Measurements from ENCODE around the gene COLQ.

COLQ gene

GRCh38 chr3:15520804-15521572, 518 bp downstream of the COLQ start:
- Histone ChIP-seq H3K27ac (ENCODE audit: low read depth, low read length) (no peak overlapping the region), H3K4me1 (ENCODE audit: control insufficient read depth, insufficient read depth, low read length) (peaks cover 12% of the 10 kb centered on the region; the same call in 1 of the 2 replicates), H3K9ac (ENCODE audit: low read depth, low read length) (no peak overlapping the region), H3K9me3 (ENCODE audit: control insufficient read depth, insufficient read depth, low read length) (no peaks in the 10 kb centered on the region), H3K27me3 (ENCODE audit: control insufficient read depth, insufficient read depth, low read length) (peaks cover 16% of the 10 kb centered on the region; the same call in 1 of the 2 replicates), H3K36me3 (ENCODE audit: control insufficient read depth, insufficient read depth, low read length) (no peaks in the 10 kb centered on the region), H3K4me3 (ENCODE audit: low read depth, low read length) (no peak overlapping the region)

GRCh38 chr3:15520185-15520584, 1.3 kb downstream of the COLQ start:
- Histone ChIP-seq H3K27me3 (ENCODE audit: control insufficient read depth, insufficient read depth, low read length) (peaks cover 16% of the 10 kb centered on the region; the same call in 1 of the 2 replicates), H3K9ac (ENCODE audit: low read depth, low read length) (no peak overlapping the region), H3K4me3 (ENCODE audit: low read depth, low read length) (no peak overlapping the region), H3K4me1 (ENCODE audit: control insufficient read depth, insufficient read depth, low read length) (peaks cover 12% of the 10 kb centered on the region; the same call in 1 of the 2 replicates), H3K36me3 (ENCODE audit: control insufficient read depth, insufficient read depth, low read length) (no peaks in the 10 kb centered on the region), H3K27ac (ENCODE audit: low read depth, low read length) (no peak overlapping the region), H3K9me3 (ENCODE audit: control insufficient read depth, insufficient read depth, low read length) (no peaks in the 10 kb centered on the region)

- Histone ChIP-seq H3K9me3 (ENCODE audit: control insufficient read depth, insufficient read depth, low read length) (no peaks in the 10 kb centered on the region), H3K4me3 (ENCODE audit: low read depth, low read length) (no peak overlapping the region), H3K4me1 (ENCODE audit: control insufficient read depth, insufficient read depth, low read length) (peaks cover 12% of the 10 kb centered on the region; the same call in 1 of the 2 replicates), H3K27ac (ENCODE audit: low read depth, low read length) (no peak overlapping the region), H3K36me3 (ENCODE audit: control insufficient read depth, insufficient read depth, low read length) (no peaks in the 10 kb centered on the region), H3K9ac (ENCODE audit: low read depth, low read length) (no peak overlapping the region), H3K27me3 (ENCODE audit: control insufficient read depth, insufficient read depth, low read length) (peaks cover 16% of the 10 kb centered on the region; the same call in 1 of the 2 replicates)
Measured at GRCh38 chr3:15519096-15519495, 2.4 kb downstream of the COLQ start.

GRCh38 chr3:15514663-15515340, 6.7 kb downstream of the COLQ start:
- Histone ChIP-seq H3K27ac (ENCODE audit: low read depth, low read length) (no peak overlapping the region), H3K36me3 (ENCODE audit: control insufficient read depth, insufficient read depth, low read length) (no peaks in the 10 kb centered on the region), H3K4me3 (ENCODE audit: low read depth, low read length) (no peak overlapping the region), H3K9me3 (ENCODE audit: control insufficient read depth, insufficient read depth, low read length) (no peaks in the 10 kb centered on the region), H3K9ac (ENCODE audit: low read depth, low read length) (no peak overlapping the region), H3K27me3 (ENCODE audit: control insufficient read depth, insufficient read depth, low read length) (no peaks in the 10 kb centered on the region), H3K4me1 (ENCODE audit: control insufficient read depth, insufficient read depth, low read length) (no peaks in the 10 kb centered on the region)

GRCh38 chr3:15513810-15514662, 7.5 kb downstream of the COLQ start:
- Histone ChIP-seq H3K4me1 (ENCODE audit: control insufficient read depth, insufficient read depth, low read length) (no peaks in the 10 kb centered on the region), H3K9me3 (ENCODE audit: control insufficient read depth, insufficient read depth, low read length) (no peaks in the 10 kb centered on the region), H3K4me3 (ENCODE audit: low read depth, low read length) (no peak overlapping the region), H3K36me3 (ENCODE audit: control insufficient read depth, insufficient read depth, low read length) (no peaks in the 10 kb centered on the region), H3K27ac (ENCODE audit: low read depth, low read length) (no peak overlapping the region), H3K27me3 (ENCODE audit: control insufficient read depth, insufficient read depth, low read length) (no peaks in the 10 kb centered on the region), H3K9ac (ENCODE audit: low read depth, low read length) (no peak overlapping the region)

GRCh38 chr3:15513116-15513515, 8.4 kb downstream of the COLQ start:
- Histone ChIP-seq H3K36me3 (ENCODE audit: control insufficient read depth, insufficient read depth, low read length) (no peaks in the 10 kb centered on the region), H3K27ac (ENCODE audit: low read depth, low read length) (no peak overlapping the region), H3K4me1 (ENCODE audit: control insufficient read depth, insufficient read depth, low read length) (no peaks in the 10 kb centered on the region), H3K27me3 (ENCODE audit: control insufficient read depth, insufficient read depth, low read length) (no peaks in the 10 kb centered on the region), H3K9me3 (ENCODE audit: control insufficient read depth, insufficient read depth, low read length) (no peaks in the 10 kb centered on the region), H3K4me3 (ENCODE audit: low read depth, low read length) (no peak overlapping the region), H3K9ac (ENCODE audit: low read depth, low read length) (no peak overlapping the region)

- no peaks in the 10 kb centered on the region for H3K4me1 ChIP-seq (ENCODE audit: control insufficient read depth, insufficient read depth, low read length)
- H3K36me3 ChIP-seq (ENCODE audit: control insufficient read depth, insufficient read depth, low read length): no peaks in the 10 kb centered on the region
- no peak overlapping the region for H3K4me3 ChIP-seq (ENCODE audit: low read depth, low read length)
- H3K9ac ChIP-seq (ENCODE audit: low read depth, low read length): no peak overlapping the region
- no peak overlapping the region for H3K27ac ChIP-seq (ENCODE audit: low read depth, low read length)
- no peaks in the 10 kb centered on the region for H3K27me3 ChIP-seq (ENCODE audit: control insufficient read depth, insufficient read depth, low read length)
- no peaks in the 10 kb centered on the region for H3K9me3 ChIP-seq (ENCODE audit: control insufficient read depth, insufficient read depth, low read length)
Measured at GRCh38 chr3:15512166-15512565, 9.3 kb downstream of the COLQ start.

GRCh38 chr3:15511156-15511555, 10.3 kb downstream of the COLQ start:
- no peak overlapping the region for H3K27ac ChIP-seq (ENCODE audit: low read depth, low read length)
- H3K4me3 ChIP-seq (ENCODE audit: low read depth, low read length): no peak overlapping the region
- H3K4me1 ChIP-seq (ENCODE audit: control insufficient read depth, insufficient read depth, low read length): no peaks in the 10 kb centered on the region
- no peaks in the 10 kb centered on the region for H3K27me3 ChIP-seq (ENCODE audit: control insufficient read depth, insufficient read depth, low read length)
- no peaks in the 10 kb centered on the region for H3K36me3 ChIP-seq (ENCODE audit: control insufficient read depth, insufficient read depth, low read length)
- no peaks in the 10 kb centered on the region for H3K9me3 ChIP-seq (ENCODE audit: control insufficient read depth, insufficient read depth, low read length)
- no peak overlapping the region for H3K9ac ChIP-seq (ENCODE audit: low read depth, low read length)

- Histone ChIP-seq H3K9me3 (ENCODE audit: control insufficient read depth, insufficient read depth, low read length) (no peaks in the 10 kb centered on the region), H3K36me3 (ENCODE audit: control insufficient read depth, insufficient read depth, low read length) (no peaks in the 10 kb centered on the region), H3K27me3 (ENCODE audit: control insufficient read depth, insufficient read depth, low read length) (no peaks in the 10 kb centered on the region), H3K9ac (ENCODE audit: low read depth, low read length) (no peak overlapping the region), H3K4me3 (ENCODE audit: low read depth, low read length) (no peak overlapping the region), H3K27ac (ENCODE audit: low read depth, low read length) (no peak overlapping the region), H3K4me1 (ENCODE audit: control insufficient read depth, insufficient read depth, low read length) (no peaks in the 10 kb centered on the region)
Measured at GRCh38 chr3:15510493-15510892, 11.0 kb downstream of the COLQ start.

GRCh38 chr3:15506571-15506970, 14.9 kb downstream of the COLQ start:
- Histone ChIP-seq H3K4me3 (ENCODE audit: low read depth, low read length) (no peak overlapping the region), H3K27me3 (ENCODE audit: control insufficient read depth, insufficient read depth, low read length) (no peaks in the 10 kb centered on the region), H3K27ac (ENCODE audit: low read depth, low read length) (no peak overlapping the region), H3K36me3 (ENCODE audit: control insufficient read depth, insufficient read depth, low read length) (no peaks in the 10 kb centered on the region), H3K9ac (ENCODE audit: low read depth, low read length) (no peak overlapping the region), H3K4me1 (ENCODE audit: control insufficient read depth, insufficient read depth, low read length) (no peaks in the 10 kb centered on the region), H3K9me3 (ENCODE audit: control insufficient read depth, insufficient read depth, low read length) (no peaks in the 10 kb centered on the region)
